DOHH2 (cell line): ENCODE results near the gene NETO2.

ENCODE experiments used
- CTCF ChIP-seq: fragments of 200-600 bp; sonication (generic); IDR thresholded peaks from one replicate; pipeline ENCODE4 v1.5.1; 2014; ENCODE audit warnings: antibody characterized with exemption, mild to moderate bottlenecking, low read depth, low read length; ENCODE audit not compliant: poor library complexity, severe bottlenecking
- EZH2phosphoT487 ChIP-seq: fragments of 200-600 bp; sonication (generic); IDR thresholded peaks from 2 replicates; pipeline ENCODE4 v1.6.1; 2017; ENCODE audit warnings: borderline replicate concordance, mild to moderate bottlenecking, antibody characterized with exemption, low read length, moderate library complexity, mixed read lengths

- TF ChIP-seq CTCF (no peak), EZH2phosphoT487 (no peak)
Measured at GRCh38 chr16:47082099-47082865, 61.5 kb downstream of the NETO2 start.
